ENCODE measurements around the gene COP1.

The COP1 gene

GRCh38 chr1:175904808-175905207 is 302.3 kb downstream of the COP1 start:
- in situ Hi-C loops (cut with HindIII; ENCODE audit: low sequenced_read_pairs) = loop anchor here (5.0 kb wide), 1 partner anchor 73 kb away; no protein-coding TSS in a partner anchor

GRCh38 chr1:175902281-175902680 is 304.8 kb downstream of the COP1 start:
- in situ Hi-C loops (cut with HindIII; ENCODE audit: low sequenced_read_pairs) = no loop called here

GRCh38 chr1:175901076-175901836 is 305.8 kb downstream of the COP1 start:
- in situ Hi-C loops (cut with HindIII; ENCODE audit: low sequenced_read_pairs) = no loop called here

GRCh38 chr1:175900171-175900570 is 306.9 kb downstream of the COP1 start:
- in situ Hi-C loops (cut with HindIII; ENCODE audit: low sequenced_read_pairs) = no loop called here

DNA sequence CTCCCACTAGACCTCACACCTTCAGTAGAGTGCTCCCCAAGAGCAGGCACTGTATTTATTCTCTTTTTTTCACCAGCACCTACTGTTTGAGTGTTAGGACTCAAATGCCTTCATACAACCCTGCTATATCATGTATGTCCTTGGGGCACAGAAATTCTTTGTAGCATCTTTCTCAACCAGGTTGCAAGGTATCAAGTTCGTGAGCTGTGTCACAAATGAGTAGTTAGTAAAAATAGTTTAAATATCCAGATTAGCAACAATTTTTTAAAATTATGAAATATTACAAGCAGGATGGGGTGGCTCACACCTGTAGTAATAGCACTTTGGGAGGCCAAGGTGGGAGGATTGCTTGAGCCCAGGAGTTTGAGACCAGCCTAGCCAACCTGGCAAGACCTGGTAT is 311.1 kb downstream of the COP1 start:
- in situ Hi-C loops (cut with HindIII; ENCODE audit: low sequenced_read_pairs) = no loop called here
